Ovary (tissue), 9 donors: ENCODE measurements around the gene RIMS1. TPM values are rescaled to one million over a fixed set of nuclear protein-coding genes. Genes with fewer than 3 reads are reported as not detected.

Source experiments
- DNase-seq, 5 donors: peaks; one replicate each; pipeline ENCODE4 v3.0.0-alpha.2; 2019 to 2020
- H3K27ac ChIP-seq, 2 donors: fragments of 200-600 bp; one replicate each; pipeline versions ENCODE4 v1.5.1 to v1.8.0; 2019 to 2022
- H3K27me3 ChIP-seq: fragments of 200-600 bp; one replicate; pipeline ENCODE4 v1.8.0; 2022
- H3K36me3 ChIP-seq: fragments of 200-600 bp; sonication (generic); one replicate; pipeline ENCODE4 v1.5.1; 2019
- H3K4me1 ChIP-seq: one replicate; pipeline ENCODE4 v1.8.1; 2013; ENCODE audit warnings: mild to moderate bottlenecking, moderate library complexity; ENCODE audit not compliant: insufficient read depth
- H3K4me3 ChIP-seq: fragments of 200-600 bp; sonication (generic); one replicate; pipeline ENCODE4 v1.5.1; 2017
- H3K9me3 ChIP-seq, 2 donors: fragments of 200-600 bp in 1 of 2; sonication (generic) in 1 of 2; one replicate each; pipeline versions ENCODE4 v1.5.1 to v1.8.1; 2013 to 2019; ENCODE audit warnings: mild to moderate bottlenecking in 1 of 2, moderate library complexity in 1 of 2
- EP300 ChIP-seq: sonication (generic); formaldehyde crosslinking; IDR thresholded peaks from one replicate; pipeline ENCODE4 v1.6.1; 2017; ENCODE audit warnings: antibody characterized with exemption
- POLR2A ChIP-seq: fragments of 450-650 bp; IDR thresholded peaks from one replicate; pipeline ENCODE4 v1.6.1; 2017; ENCODE audit warnings: antibody characterized with exemption, mild to moderate bottlenecking, moderate library complexity
- WGBS, 3 donors: extraction: QIAGEN DNeasy Blood & Tissue Kit in 1 of 3; methylation state at CpG; one replicate each; pipeline versions ENCODE4 v1.1.5 to v1.1.7; 2013 to 2017; 5-methylcytosine and 5-hydroxymethylcytosine counted together
- intact Hi-C, 4 donors: fragments of 100-400 bp; cut with DNase I; formaldehyde crosslinking; loops; one replicate each; pipeline versions ENCODE4 v1.11.0 to v1.15.1; 2022 to 2023
- polyA plus RNA-seq, 2 donors: library from polyadenylated mRNA; stranded (reverse); fragments of 200-250 nt in 1 of 2; fragments of 350-450 nt in 1 of 2; fragmentation: Illumina TruSeq in 1 of 2; extraction: RNeasy Lipid Tissue Mini Kit (QIAGEN cat#74804) in 1 of 2; gene quantifications; one replicate each; pipeline ENCODE4 v1.2.3, GENCODE V29; 2013 to 2014
- total RNA-seq, 7 donors: library from RNA; depleted of rRNA in 2 of 7; stranded (reverse); fragments of >200 nt in 2 of 7; fragmentation: NEBNext Ultra II Directional in 3 of 7; extraction: Animal tissue kit (Norgen Biotek cat#: 25700) in 3 of 7; gene quantifications; one replicate each; pipeline versions ENCODE4 v1.1.0 to v1.2.4, GENCODE V29; 2016 to 2023
- TF ChIP-seq, protein P1 (sequence below), 3 donors: fragments of 450-650 bp in 2 of 3; fragments of 200-600 bp in 1 of 3; IDR thresholded peaks; one replicate each; pipeline versions ENCODE4 v1.5.1 to v1.8.0; 2016 to 2022; ENCODE audit warnings: antibody characterized with exemption in 3 of 3, mild to moderate bottlenecking in 1 of 3
- donor health status: DM: no; HTN: no; CAD: no; lungs with moderate emphysema.
- donor health status: DM: no; HTN: no; CAD: no.
- donor health status: Bipolar disorder and iron deficiency.
- donor health status: DM: yes; HTN: yes; CAD: no.
- donor health status: DM: no; HTN: no; CAD: no.
- donor health status: DM: yes; HTN: yes; CAD: no.

Gene RIMS1
- total and polyA plus RNA-seq, 9 donors: 0.20 to 1.3 (median 0.33) TPM; not detected in 1

DNA sequence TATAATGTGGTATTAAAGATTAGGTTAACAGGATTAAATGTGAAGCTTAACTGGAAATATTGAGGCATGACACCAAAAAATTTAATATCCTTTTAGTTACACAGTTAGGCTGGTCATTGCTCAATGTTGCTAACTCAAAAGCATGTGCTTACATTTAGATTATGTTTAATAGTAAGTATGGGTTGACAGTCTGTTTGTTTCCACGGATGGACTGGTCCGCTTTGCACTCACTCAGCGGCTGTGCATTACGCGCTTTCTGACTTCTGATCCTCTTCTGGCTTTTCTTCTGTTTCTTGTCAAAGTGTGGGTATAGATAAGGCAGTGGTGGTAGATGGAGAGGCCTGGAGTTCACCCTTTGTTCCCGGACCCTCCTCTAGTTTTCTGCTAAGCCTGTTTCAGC, 174.9 kb downstream of the RIMS1 start:
- no peaks in the 10 kb centered on the region for H3K4me1 ChIP-seq
- no peaks in the 10 kb centered on the region for H3K27me3 ChIP-seq
- no peak for TF ChIP-seq POLR2A
- no peak overlapping the region for H3K27ac ChIP-seq
- H3K36me3 ChIP-seq: no peaks in the 10 kb centered on the region
- no peak overlapping the region for H3K4me3 ChIP-seq
- DNase-seq: no peak
- H3K9me3 ChIP-seq: no peaks in the 10 kb centered on the region
- intact Hi-C loops: no loop called here
- 82 to 83% (median 83%) methylated on average over 6 of the region's 6 CpGs for WGBS, 3 donors

DNA sequence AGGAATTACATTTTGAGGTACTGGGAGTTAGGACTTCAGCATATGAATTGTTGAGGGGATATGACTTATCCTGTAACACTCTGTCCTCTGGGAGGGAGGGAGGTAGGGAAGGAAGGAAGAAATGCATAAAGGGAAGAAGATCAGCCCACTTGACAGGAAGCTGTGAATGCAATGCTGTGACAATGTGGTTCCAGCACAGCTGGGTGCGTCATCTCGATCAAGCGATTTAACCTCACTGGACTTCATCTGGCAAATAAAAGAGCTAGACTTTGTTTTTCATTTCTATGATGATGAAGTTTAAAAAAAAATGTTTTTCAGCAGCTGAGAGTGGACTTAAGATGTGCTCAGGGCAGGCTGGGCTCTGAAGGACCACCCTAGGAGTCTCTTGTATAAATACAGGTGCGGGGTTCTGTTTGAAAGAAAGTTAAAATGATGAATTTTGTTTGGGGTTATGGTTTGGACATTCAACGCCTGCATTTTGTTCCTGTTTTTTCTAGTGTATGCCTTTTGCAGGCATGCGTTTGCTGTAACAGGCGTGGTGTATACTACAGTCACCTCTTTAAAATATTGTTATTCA, 178.1 kb downstream of the RIMS1 start:
- Histone ChIP-seq H3K4me1 (no peaks in the 10 kb centered on the region), H3K36me3 (no peaks in the 10 kb centered on the region), H3K9me3 (no peaks in the 10 kb centered on the region), H3K27ac (no peak overlapping the region), H3K27me3 (no peaks in the 10 kb centered on the region), H3K4me3 (no peak overlapping the region)
- intact Hi-C loops: no loop called here
- TF ChIP-seq POLR2A: no peak
- TF ChIP-seq, protein P1, sequence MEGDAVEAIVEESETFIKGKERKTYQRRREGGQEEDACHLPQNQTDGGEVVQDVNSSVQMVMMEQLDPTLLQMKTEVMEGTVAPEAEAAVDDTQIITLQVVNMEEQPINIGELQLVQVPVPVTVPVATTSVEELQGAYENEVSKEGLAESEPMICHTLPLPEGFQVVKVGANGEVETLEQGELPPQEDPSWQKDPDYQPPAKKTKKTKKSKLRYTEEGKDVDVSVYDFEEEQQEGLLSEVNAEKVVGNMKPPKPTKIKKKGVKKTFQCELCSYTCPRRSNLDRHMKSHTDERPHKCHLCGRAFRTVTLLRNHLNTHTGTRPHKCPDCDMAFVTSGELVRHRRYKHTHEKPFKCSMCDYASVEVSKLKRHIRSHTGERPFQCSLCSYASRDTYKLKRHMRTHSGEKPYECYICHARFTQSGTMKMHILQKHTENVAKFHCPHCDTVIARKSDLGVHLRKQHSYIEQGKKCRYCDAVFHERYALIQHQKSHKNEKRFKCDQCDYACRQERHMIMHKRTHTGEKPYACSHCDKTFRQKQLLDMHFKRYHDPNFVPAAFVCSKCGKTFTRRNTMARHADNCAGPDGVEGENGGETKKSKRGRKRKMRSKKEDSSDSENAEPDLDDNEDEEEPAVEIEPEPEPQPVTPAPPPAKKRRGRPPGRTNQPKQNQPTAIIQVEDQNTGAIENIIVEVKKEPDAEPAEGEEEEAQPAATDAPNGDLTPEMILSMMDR (IDR thresholded peaks at IDR 0.05): no peak
- no peak for TF ChIP-seq EP300
- WGBS, 3 donors: 73 to 80% (median 76%) methylated on average over 7 of the region's 7 CpGs
- no peak for DNase-seq

DNA sequence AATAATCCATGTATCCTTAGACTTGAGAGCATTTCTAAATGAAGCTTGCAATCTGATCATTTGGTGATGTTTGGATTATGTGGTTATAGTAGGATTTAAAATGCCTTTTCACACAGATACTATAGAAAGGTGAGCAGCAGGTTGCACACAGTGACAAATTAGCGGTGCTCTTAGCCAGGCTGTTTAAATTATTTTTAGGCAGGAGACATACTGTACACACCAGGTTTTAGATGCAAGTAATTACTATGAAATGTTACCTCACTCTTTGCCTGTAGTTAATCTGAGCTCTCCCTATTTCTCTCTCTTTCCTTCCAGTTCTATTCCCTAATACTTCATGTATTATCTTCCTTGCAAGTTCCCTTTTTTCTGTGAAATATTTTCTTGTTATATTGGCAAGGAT, 191.7 kb downstream of the RIMS1 start:
- WGBS, 3 donors: 92 to 97% (median 96%) methylated on average over 1 of the region's 1 CpG
- Histone ChIP-seq H3K27me3 (no peaks in the 10 kb centered on the region), H3K9me3 (no peaks in the 10 kb centered on the region), H3K27ac (no peak overlapping the region), H3K4me3 (no peak overlapping the region), H3K36me3 (no peaks in the 10 kb centered on the region), H3K4me1 (no peaks in the 10 kb centered on the region)
- DNase-seq: no peak
- TF ChIP-seq POLR2A: no peak
- no peak for TF ChIP-seq EP300
- TF ChIP-seq, protein P1 (IDR thresholded peaks at IDR 0.05): no peak
- intact Hi-C loops: no loop called here

DNA sequence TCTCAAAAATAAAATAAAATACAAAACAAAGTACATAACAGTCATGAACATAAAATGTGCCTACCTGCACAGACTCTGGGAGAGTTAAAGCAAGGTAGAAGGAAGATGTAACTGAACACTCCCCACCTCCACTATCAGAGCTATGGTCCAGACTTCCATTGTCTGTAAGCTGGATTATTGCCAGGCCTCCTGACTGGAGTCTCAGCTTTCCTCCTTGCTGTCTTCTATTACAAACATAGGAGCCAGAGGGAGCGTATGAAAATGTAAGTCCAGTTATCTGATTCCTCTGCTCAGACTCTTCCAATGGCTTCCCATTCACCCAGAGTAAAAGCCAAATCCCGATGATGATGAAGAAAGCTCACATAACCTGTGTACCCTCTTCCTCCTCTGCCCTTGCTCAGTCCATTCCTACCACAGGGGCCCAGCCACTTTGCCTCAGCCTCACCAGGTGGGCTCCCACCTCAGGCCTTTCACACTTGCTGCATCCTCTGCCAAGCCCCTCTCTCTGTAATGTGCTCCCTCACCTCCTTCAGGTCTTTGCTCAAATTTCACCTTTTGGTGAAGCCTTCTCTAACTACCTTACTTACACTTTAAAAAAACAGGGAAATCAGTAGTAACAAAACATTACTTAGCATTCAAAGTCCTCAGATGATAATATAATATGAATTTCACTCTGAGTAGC, 194.1 kb downstream of the RIMS1 start:
- Histone ChIP-seq H3K36me3 (no peaks in the 10 kb centered on the region), H3K27ac (no peak overlapping the region), H3K9me3 (no peaks in the 10 kb centered on the region), H3K4me1 (no peaks in the 10 kb centered on the region), H3K27me3 (no peaks in the 10 kb centered on the region), H3K4me3 (no peak overlapping the region)
- intact Hi-C loops: no loop called here
- TF ChIP-seq, protein P1 (IDR thresholded peaks at IDR 0.05): no peak
- TF ChIP-seq POLR2A: no peak
- WGBS, 3 donors: 78 to 94% (median 88%) methylated on average over 2 of the region's 2 CpGs
- no peak for DNase-seq

DNA sequence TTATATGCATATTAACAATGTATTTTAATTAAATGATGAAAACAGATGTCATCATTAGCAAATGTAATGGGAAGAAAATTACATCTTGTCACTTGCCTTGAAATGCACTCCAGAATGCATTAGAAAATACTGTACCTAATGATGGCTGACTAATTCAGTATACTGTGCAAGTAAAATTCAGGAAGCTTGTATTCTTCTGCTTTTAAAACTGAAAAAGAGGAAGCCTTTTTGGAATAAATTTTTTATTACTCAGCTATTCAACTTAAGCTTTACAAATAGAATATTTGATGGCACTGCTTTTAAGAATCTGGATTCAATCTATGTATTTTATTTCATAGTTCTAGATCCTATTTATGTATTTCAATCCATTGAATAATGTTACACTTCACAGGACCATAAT, 195.5 kb downstream of the RIMS1 start:
- no peaks in the 10 kb centered on the region for H3K9me3 ChIP-seq
- H3K36me3 ChIP-seq: no peaks in the 10 kb centered on the region
- TF ChIP-seq, protein P1 (IDR thresholded peaks at IDR 0.05): no peak
- TF ChIP-seq POLR2A: no peak
- no peak overlapping the region for H3K4me3 ChIP-seq
- intact Hi-C loops: no loop called here
- DNase-seq: no peak
- H3K4me1 ChIP-seq: no peaks in the 10 kb centered on the region
- H3K27ac ChIP-seq: no peak overlapping the region
- no peaks in the 10 kb centered on the region for H3K27me3 ChIP-seq
